HG03571 (cell line): Measurements from ENCODE around the gene NUTM2F.
"Not testable (repeated sequence)": the region's sequence is repeated elsewhere in the genome, so short reads cannot be mapped to it uniquely, and the experiment has no call there.

Source experiments
- ATAC-seq: cut with Tn5 transposase; IDR thresholded peaks from one replicate; pipeline ENCODE4 v1.9.1; 2021; ENCODE audit not compliant: unreplicated experiment

The NUTM2F gene

DNA sequence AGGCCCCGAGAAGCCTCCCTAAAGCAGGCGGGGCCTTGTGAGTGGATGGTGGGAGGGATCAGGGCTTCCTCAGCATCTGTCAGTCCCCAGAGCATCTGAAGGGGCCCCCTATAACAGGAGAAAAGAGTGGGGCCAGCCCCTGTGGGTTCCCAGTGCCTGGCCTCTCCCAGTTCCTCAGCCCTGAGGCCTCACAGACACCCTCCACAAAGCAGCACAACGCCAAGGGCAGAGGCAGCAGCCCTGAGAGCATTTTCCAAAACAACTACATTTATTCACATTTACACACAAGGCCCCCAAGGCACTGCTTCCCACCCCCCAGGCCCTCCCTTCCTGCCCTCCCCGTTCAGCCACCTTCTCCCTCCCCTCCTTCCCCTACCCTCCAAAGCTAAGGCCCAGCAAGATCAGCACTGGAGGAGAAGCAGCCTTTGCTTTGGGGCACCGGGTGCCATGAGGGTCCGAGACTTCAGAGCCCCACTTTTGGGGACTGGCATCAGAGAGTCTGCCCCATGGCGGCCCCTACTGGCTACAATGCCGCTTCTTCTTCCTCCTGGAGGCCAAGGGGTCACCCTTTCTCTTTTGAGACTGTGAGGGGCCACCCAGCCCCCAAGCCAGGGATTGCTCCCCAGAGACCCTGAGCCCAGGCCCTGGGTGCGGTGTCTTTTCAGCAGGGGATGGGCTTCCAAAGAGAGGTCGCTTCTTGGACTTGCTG, 10.3 kb downstream of the NUTM2F start:
- not testable (repeated sequence) for ATAC-seq

DNA sequence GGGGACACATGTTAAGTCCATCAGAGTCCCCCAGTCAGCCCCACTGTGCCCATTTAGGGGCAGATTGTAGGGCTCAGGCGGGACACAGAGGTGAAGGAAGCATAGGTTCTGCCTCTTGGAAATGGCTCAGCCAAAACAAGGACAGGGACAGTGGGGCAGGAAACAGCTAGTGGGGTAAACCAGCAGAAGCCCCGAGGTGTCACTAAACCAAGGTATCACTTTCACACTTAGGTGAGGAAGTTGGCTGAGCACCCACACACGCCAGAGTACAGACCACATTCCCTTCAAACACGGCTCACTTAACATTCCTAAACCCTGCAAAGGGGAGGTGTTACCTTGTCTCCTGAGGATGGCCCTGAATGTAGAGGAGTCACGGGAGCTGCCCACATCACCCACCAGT, 12.2 kb downstream of the NUTM2F start:
- not testable (repeated sequence) for ATAC-seq

DNA sequence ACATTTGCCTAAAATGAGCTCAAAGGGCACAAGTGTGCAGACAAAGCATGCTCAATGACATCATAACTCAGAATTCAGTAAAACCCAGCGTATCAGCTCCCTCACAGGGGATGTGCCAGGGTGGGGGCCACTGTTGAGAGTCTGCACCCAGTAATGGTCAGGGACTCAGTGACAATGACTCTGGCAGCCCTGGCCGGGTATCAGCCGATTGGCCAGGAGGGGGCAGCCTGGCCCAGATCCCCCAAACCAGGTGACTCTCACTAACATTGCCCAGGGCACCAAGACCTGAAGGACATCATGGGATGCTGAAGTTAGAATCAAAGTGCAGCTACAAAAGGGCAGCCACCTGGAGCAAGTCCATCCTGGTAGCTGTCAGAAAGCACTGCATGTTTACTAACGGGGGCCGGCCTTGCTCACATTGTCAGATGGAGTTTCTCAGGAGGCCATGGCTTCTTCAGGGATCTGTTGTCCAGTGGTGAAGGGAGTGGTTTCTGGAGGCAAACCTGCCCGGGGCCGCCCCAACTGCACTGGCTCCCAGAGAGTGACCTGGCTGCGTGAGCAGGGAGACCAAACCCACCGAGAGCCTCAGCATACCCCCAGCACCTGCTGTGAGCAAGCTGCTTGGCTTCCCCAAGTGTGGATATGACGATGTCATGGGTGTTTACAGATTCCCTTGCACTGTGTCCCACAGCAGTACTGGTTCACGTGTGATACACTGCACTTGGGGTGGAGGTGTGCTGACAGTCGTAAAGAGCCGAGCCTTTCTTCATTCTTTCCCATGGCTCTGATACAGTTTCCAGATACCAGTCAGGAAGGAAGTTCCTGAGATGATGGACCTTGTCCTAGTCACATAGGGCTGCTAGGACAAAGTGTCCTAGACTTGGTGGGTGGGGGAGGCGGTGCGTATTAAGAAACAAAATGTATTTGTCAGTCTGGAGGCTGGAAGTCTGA, 13.1 kb downstream of the NUTM2F start:
- ATAC-seq, result not testable (repeated sequence)

DNA sequence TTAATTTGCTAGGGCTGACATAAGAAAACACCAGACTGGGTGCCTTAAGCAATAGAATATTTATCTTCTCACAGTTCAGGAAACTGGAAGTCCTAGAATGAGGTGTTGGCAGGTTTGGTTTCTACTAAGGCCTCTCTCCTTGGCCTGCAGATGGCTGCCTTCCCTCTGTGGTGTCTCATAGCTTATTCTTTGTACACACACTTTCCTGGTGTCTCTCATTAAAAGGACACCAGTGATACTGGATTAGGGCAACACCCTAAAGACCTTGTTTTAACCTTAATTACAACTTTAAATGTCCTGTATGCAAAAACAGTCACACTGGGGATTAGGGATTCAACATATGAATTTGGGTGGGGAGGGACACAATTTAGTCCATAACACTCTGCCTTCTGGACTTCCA, 25.1 kb downstream of the NUTM2F start:
- no peak for ATAC-seq

DNA sequence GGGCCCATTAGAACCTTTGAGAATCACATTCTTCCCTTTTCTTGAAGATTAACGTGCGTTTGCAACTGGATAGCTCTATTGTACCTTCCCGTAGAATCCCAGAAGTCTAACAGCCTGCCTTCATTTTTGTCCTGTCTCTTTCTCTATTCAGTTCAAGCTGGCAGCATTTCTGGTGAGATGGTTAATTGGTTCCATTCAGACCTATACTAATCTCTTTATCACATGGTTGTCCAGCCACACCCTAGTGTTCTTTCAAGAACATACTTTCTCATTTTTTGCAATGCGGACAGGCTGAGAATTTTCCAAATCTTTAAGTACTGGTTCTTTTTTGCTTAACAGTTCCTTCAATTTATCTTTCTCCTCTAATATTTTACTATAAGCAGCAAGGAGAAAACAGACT, 26.0 kb downstream of the NUTM2F start:
- ATAC-seq, result no peak

DNA sequence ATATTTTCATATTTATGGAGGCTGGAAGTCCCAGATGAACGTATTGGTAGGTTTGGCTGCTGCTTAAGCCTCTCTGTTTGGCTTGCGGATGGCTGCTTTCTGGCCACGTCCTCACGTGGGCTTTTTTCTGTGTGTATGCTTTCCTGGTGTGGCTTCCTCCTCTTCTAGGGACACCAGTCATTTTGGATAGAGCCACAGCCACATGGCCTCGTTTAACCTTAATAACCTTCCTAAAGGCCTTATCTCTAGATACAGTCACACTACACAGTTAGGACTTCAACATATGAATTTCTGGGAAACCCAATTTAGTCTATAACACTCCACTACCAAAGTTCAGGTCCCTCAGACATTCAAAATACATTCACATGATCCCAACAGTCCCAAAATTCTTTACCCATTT, 26.9 kb downstream of the NUTM2F start:
- no peak for ATAC-seq

DNA sequence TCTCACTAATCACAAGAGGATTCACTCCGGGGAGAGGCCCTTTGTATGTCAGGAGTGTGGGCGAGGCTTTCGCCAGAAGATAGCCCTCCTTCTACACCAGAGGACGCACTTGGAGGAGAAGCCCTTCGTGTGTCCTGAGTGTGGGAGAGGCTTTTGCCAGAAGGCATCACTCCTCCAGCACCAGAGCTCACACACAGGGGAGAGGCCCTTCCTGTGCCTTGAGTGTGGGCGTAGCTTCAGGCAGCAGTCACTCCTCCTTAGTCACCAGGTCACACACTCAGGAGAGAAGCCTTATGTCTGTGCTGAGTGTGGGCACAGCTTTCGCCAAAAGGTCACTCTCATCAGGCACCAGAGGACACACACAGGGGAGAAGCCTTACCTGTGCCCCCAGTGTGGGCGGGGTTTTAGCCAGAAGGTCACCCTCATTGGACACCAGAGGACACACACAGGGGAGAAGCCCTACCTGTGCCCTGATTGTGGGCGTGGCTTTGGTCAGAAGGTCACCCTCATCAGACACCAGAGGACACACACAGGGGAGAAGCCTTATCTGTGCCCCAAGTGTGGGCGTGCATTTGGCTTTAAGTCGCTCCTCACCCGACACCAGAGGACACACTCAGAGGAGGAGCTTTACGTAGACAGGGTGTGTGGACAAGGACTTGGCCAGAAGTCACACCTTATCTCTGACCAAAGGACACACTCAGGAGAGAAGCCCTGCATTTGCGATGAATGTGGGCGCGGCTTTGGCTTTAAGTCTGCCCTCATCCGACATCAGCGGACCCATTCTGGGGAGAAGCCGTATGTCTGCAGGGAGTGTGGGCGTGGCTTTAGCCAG, 27.8 kb downstream of the NUTM2F start:
- ATAC-seq, result no peak

DNA sequence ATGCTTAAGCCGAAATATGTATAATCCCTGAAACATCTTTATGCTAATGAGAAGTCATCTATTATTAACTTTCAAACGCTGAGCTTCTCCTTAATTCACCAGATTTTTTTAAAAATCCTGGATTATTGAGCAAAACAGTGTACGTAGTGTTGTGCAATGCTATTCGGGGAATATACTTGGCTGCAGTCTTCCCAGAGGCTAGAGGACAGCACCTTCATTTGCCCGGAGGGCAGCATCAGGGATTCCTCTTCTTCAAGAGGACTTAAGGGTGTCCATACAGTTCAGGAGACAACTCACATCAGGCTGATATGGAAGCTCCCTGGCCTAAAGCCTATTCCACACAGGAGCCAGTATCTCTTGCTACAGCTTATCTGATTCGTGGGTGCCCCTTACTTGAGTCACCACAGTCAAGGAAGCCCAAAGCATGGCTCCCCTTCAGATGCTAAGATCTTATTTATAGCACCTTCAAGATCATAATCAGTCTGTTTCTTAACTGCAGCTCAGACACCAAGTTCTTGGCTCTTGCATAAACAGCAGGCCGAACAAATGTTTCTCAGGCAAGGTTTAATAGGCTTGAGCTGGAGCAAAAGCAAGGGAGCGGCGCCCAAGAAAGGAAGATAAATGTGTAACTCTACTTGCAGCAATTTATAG, 29.4 kb downstream of the NUTM2F start:
- no peak for ATAC-seq

DNA sequence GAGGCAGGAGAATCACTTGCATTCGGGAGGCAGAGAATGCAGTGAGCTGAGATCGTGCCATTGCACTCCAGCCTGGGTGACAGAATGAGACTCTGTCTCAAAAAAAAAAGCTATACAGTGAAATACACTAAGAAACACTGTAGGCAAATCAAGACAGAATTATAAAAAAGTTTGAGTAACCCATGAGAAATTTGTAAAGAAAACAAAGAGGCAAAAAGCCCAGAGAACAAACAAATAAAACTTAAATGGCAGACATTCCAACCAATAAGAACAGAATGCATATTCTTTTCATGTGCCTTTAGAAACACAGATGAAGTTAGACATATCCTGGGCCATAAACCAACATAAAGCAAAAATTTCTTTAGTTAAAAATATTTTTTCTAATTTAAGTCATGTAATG, 38.8 kb downstream of the NUTM2F start:
- no peak for ATAC-seq

DNA sequence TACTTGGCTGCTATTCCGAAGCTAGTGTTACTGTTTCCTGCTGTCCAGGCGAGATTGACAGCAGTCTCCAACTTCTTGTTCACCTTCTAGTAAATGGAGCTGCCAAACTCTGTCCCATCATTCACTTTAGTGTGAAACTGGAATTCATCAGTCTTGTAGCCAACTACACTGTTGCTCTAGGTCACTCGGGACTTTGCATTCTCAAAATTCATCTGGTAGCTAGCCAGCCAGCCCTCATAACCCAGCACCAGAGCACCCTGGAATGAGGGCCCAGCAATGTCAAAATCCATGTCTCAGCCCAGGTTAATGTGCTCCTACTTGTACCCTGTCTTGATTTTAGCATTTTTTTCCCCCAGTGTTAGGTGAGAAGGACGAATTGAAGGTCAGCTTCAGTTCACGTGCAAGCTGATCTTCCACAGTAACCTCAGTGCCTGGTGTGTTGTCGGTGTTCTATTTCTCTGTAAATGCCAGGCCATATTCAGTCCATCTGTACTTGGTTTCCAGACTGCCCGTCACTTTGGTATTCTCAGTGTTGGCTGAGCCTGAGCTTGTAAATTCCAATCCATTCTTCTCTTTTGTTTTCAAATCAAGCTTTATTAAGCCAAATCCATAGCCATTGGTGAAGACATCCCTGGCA, 40.4 kb downstream of the NUTM2F start:
- ATAC-seq, result no peak

DNA sequence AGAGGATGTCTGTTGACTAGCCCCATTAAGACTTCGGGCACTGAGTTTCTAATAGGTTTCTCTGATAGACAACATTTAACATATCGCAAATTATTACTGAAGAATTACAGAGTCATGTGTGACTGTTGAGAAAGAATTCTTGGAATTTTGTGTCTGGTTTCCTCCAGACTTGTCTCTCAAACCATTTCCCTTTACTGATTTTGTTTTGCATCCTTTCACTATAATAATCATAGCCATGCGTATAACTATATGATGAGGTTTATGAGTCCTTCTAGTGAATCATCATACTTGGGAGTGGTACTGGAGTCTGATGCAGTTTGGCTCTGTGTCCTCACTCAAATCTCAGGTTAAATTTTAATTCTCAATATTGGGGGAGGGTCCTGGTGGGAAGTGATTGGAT, 42.3 kb downstream of the NUTM2F start:
- no peak for ATAC-seq

DNA sequence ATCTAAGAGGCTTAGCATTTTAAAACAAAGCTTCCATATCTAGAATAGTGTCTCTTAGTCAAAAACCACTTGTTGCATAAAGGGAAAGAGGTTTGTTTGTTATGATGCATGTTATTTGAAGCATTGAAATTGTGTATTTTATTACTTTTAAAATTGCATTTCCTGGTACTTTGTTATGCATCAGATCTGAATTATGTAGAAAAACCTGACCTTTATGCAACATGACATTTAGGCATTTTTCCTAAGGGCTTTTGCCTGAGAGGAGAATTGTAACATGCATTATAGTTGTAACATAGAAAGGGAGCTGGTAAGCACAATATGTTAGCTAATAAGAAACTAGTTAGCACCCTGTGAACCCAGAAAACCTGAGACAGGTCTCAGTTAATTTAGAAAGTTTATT, 47.3 kb downstream of the NUTM2F start:
- ATAC-seq, result no peak

DNA sequence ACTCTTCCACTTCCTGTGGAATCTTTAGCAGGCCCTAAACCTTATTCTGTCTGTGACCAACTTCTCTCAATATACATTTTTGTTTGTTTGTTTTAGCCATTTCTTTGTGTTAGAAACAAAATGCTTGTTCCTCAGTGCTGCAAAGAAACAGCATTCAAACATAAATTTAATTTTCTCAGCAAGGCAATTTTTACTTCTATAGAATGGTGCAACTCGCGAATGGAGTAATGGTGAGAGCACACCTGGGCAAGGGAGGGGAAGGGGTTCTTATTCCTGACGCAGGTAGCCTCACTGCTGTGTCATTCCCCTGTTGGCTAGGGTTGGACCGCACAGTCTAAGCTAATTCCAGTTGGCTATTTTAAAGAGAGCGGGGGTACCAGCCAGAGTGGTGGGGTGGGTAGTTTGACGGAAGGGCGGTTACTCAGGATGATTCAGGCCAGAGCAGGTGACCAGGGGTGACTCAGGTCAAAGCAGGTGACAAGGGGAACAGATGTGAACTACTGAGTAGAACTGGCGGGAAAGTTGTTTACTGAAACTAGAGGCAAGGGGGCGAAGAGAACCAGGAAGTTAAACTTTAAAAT, 47.9 kb downstream of the NUTM2F start:
- no peak for ATAC-seq

DNA sequence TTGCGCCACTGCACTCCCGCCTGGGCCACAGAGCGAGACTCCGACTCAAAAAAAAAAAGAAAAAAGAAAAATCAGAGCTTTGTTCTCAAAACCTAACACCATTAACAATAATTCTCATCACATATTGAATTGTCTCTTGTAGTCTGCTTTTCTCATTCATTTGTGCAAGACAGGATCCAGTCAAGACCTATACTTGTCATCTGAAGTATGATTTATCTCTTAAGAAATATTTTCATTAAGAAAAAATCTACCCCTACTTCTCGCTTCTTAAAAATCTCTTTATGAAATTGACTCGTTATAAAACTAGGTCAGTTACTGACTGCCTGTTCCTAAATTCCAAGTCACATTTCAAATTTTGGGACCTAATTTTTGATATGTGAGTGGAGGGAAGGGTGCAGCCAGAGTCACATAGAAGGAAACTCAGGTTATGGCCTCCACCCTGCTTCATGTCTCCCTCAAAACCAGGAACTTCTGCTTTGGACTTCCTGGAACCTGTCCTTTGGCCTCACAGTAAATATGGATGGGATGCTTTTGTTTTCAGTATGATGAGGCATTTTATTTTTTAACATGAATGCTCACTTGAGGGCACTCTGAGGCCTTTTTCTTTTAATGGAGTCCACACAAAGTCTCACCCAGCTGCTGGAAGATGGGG, 50.4 kb downstream of the NUTM2F start:
- ATAC-seq, result no peak

DNA sequence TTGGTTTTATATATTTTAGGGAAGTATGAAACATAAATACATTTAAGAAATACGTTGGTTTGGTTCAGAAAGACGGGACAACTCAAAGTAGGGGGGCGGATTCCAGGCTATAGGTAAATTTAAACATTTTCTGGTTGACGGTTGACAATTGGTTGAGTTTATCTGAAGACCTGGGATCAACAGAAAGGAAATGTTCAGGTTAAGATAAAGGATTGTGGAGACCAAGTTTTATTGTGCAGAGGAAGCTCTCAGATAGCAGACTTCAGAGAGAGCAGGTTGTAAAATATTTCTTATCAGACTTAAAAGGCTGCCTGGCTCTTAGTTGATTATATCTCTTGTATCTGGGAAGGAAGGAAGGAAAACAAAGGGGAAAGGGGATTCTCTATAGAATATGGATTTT, 51.4 kb downstream of the NUTM2F start:
- ATAC-seq, result not testable (repeated sequence)

DNA sequence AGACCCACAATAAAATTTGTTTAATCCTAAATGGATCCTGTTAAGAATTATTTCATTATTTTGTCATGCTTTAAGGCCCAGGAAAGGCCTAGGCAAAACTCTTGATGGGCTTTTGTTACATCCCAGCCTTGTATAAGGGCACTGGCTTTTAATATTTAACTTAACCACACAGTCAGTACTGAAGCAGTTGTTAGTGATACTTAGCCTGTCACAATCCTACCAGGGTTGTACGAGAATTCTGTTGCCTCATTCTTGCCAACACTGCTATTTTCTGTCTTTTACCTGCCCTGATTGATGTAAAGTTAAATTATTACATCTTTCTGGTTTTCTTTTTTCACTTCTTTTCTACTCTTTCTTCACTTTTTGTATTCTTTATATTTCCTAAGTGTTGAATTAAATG, 58.4 kb downstream of the NUTM2F start:
- no peak for ATAC-seq

DNA sequence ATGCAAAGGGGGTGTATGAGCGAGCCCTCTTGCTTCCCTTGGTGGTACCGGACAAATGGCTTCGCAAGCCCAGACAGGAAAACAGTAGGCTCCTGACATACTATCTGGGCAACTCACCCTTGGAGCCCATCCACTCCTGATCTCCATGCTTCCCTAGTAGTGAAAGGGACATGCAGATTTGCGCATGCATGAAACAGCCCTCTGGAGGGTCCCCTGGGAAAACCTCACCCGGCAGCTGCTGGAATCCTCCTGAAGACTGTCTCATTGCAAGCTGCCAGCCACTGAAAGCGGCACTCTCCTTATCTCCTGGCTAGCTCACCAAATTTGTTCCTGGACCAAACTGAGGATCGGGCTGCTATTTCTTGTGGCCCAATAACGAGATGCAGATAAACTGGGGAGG, 59.2 kb downstream of the NUTM2F start:
- ATAC-seq, result no peak
